Activated B cell treated with CpG ODN at 0.5 μM for 24 hours (primary cell): ENCODE data around the gene BSG. TPM values are rescaled to one million over a fixed set of nuclear protein-coding genes. Genes with fewer than 3 reads are reported as not detected.

Source experiments
- ATAC-seq: fragments of 200-7000 bp; cut with Tn5 transposase; one replicate; pipeline ENCODE4 v1.10.0; 2021; ENCODE audit warnings: low read depth, mild to moderate bottlenecking, moderate library complexity
- CTCF ChIA-PET: fragments of 350-600 bp; sonication (Branson Sonifier 250); formaldehyde crosslinking; loops from one replicate; lab custom pipeline; 2021; ENCODE audit warnings: antibody characterized with exemption; lab: Charles Lee
- POLR2A ChIA-PET: fragments of 350-600 bp; sonication (Branson Sonifier 250); formaldehyde crosslinking; loops from one replicate; lab custom pipeline; 2021; ENCODE audit warnings: antibody characterized with exemption; lab: Charles Lee
- DNase-seq: peaks from one replicate; pipeline ENCODE4 v3.0.0; 2022
- H3K27ac Mint-ChIP-seq: one replicate; pipeline ENCODE4 v1.8.0; 2020; ENCODE audit warnings: mixed read lengths
- H3K27me3 Mint-ChIP-seq: one replicate; pipeline ENCODE4 v1.8.0; 2021; ENCODE audit warnings: mixed read lengths
- H3K36me3 Mint-ChIP-seq: one replicate; pipeline ENCODE4 v1.8.0; 2021; ENCODE audit warnings: low read depth, mixed read lengths
- H3K4me1 Mint-ChIP-seq: one replicate; pipeline ENCODE4 v1.8.0; 2021; ENCODE audit warnings: mixed read lengths
- H3K4me3 Mint-ChIP-seq: one replicate; pipeline ENCODE4 v1.8.0; 2020; ENCODE audit warnings: mild to moderate bottlenecking, mixed read lengths
- H3K9me3 Mint-ChIP-seq: one replicate; pipeline ENCODE4 v1.8.0; 2020; ENCODE audit warnings: mixed read lengths
- CTCF ChIP-seq: fragments of 200-600 bp; IDR thresholded peaks from one replicate; pipeline ENCODE4 v1.8.0; 2022; ENCODE audit warnings: antibody characterized with exemption, mild to moderate bottlenecking
- intact Hi-C: fragments of 100-400 bp; cut with micrococcal nuclease; formaldehyde crosslinking; loops from one replicate; pipeline ENCODE4 v1.15.1; 2024
- total RNA-seq: library from RNA; stranded (reverse); gene quantifications from 2 replicates; pipeline ENCODE4 v1.2.3, GENCODE V29; 2022

Gene BSG
- total RNA-seq, 1 donor from 2014 or later = 150 TPM

- no peak overlapping the region for H3K27ac Mint-ChIP-seq
- no peaks in the 10 kb centered on the region for H3K36me3 Mint-ChIP-seq
- no peak for DNase-seq
- H3K4me3 Mint-ChIP-seq = no peak overlapping the region
- no peak for TF ChIP-seq CTCF
- no peak for ATAC-seq
- intact Hi-C loops = no loop called here
- CTCF ChIA-PET = no interaction called here
- peaks cover 14% of the 10 kb centered on the region for H3K4me1 Mint-ChIP-seq
- H3K9me3 Mint-ChIP-seq = no peaks in the 10 kb centered on the region
- H3K27me3 Mint-ChIP-seq = no peaks in the 10 kb centered on the region
- POLR2A ChIA-PET = no interaction called here
Observed at GRCh38 chr19:608155-609003, 36.0 kb downstream of the BSG start.

GRCh38 chr19:609004-609346 lies 36.6 kb downstream of the BSG start:
- Mint-ChIP-seq H3K27ac (no peak overlapping the region), H3K4me3 (no peak overlapping the region), H3K27me3 (no peaks in the 10 kb centered on the region), H3K36me3 (no peaks in the 10 kb centered on the region), H3K4me1 (peaks cover 12% of the 10 kb centered on the region), H3K9me3 (no peaks in the 10 kb centered on the region)
- TF ChIP-seq CTCF = no peak
- intact Hi-C loops = no loop called here
- ATAC-seq = no peak
- ChIA-PET POLR2A (no interaction called here), CTCF (no interaction called here)
- DNase-seq = no peak

GRCh38 chr19:610071-610800 lies 37.8 kb downstream of the BSG start:
- no peak for DNase-seq
- intact Hi-C loops = loop anchor here (2.0 to 10.0 kb wide), 2 partner anchors 23 to 55 kb away; partner anchors contain the start of genes POLRMT and RNF126

GRCh38 chr19:610801-611480 lies 38.5 kb downstream of the BSG start:
- peaks cover 16% of the 10 kb centered on the region for H3K4me1 Mint-ChIP-seq
- POLR2A ChIA-PET = interaction anchor here (0.9 kb wide), 1 partner anchor 31 kb away, joined by 3 read pairs; no protein-coding TSS in a partner anchor
- no peak for DNase-seq
- peak; percentile 67 for ATAC-seq
- peak overlapping the region; percentile 75 for H3K4me3 Mint-ChIP-seq
- H3K27ac Mint-ChIP-seq = no peak overlapping the region
- H3K36me3 Mint-ChIP-seq = no peaks in the 10 kb centered on the region
- intact Hi-C loops = loop anchor here (2.0 to 10.0 kb wide), 2 partner anchors 22 to 54 kb away; partner anchors contain the start of genes POLRMT and RNF126
- peaks cover 3% of the 10 kb centered on the region for H3K27me3 Mint-ChIP-seq
- CTCF ChIA-PET = no interaction called here
- no peaks in the 10 kb centered on the region for H3K9me3 Mint-ChIP-seq
- no peak for TF ChIP-seq CTCF

More at GRCh38 chr19:610071-610800, 37.8 kb downstream of the BSG start:
- TF ChIP-seq CTCF = no peak
- Mint-ChIP-seq H3K4me3 (peak overlapping the region; percentile 75), H3K36me3 (no peaks in the 10 kb centered on the region), H3K4me1 (peaks cover 12% of the 10 kb centered on the region), H3K27me3 (no peaks in the 10 kb centered on the region), H3K27ac (peak overlapping the region; percentile 35), H3K9me3 (no peaks in the 10 kb centered on the region)
- peak; percentile 40 for ATAC-seq
- CTCF ChIA-PET = interaction anchor here (0.6 kb wide), 1 partner anchor 27 kb away, joined by 3 read pairs; no protein-coding TSS in a partner anchor
- POLR2A ChIA-PET = interaction anchor here (0.6 kb wide), 1 partner anchor 568 kb away, joined by 4 read pairs; no protein-coding TSS in a partner anchor
